Upper lobe of left lung (tissue), 4 donors: ENCODE data around the gene RRP9.

Experiments
- CTCF ChIP-seq, 6 experiments: fragments of 450-650 bp in 4 of 6; fragments of 200-600 bp in 2 of 6; sonication (generic) in 2 of 6; IDR thresholded peaks; one replicate each; pipeline ENCODE4 v1.5.1; 2016 to 2019; ENCODE audit warnings: antibody characterized with exemption in 6 of 6
- EP300 ChIP-seq, 4 donors: sonication (generic); formaldehyde crosslinking; IDR thresholded peaks; one replicate each; pipeline ENCODE4 v1.5.1; 2017; ENCODE audit warnings: antibody characterized with exemption in 4 of 4, control low read depth in 2 of 4
- POLR2A ChIP-seq, 4 donors: fragments of 450-650 bp; IDR thresholded peaks; one replicate each; pipeline ENCODE4 v1.5.1; 2016 to 2017; ENCODE audit warnings: antibody characterized with exemption in 4 of 4, mild to moderate bottlenecking in 2 of 4
- POLR2AphosphoS5 ChIP-seq, 2 donors: sonication (generic); formaldehyde crosslinking; IDR thresholded peaks; one replicate each; pipeline ENCODE4 v1.5.1; 2017; ENCODE audit warnings: antibody characterized with exemption in 2 of 2

- TF ChIP-seq POLR2A (IDR thresholded peaks at IDR 0.05) (no peak), CTCF (IDR thresholded peaks at IDR 0.05) (no peak), EP300 (IDR thresholded peaks at IDR 0.05) (no peak), POLR2AphosphoS5 (IDR thresholded peaks at IDR 0.05) (no peak)
Measured at GRCh38 chr3:51962854-51963530, 21.3 kb upstream of the RRP9 start.
